SK-N-MC (cell line): ENCODE measurements around the gene MAZ.

Experiments used
- EZH2 ChIP-seq: fragments of 200-600 bp; sonication (generic); IDR thresholded peaks from one replicate; pipeline ENCODE4 v1.6.1; 2017; ENCODE audit warnings: antibody characterized with exemption
- FOXP2 ChIP-seq: optimal IDR thresholded peaks from 2 replicates; pipeline ENCODE3; 2011; ENCODE audit warnings: mild to moderate bottlenecking, moderate library complexity; ENCODE audit not compliant: insufficient read depth; ENCODE audit errors: extremely low read length, control extremely low read depth
- POLR2AphosphoS5 ChIP-seq: IDR thresholded peaks from 2 replicates; pipeline ENCODE4 v1.6.1; 2012; ENCODE audit warnings: mild to moderate bottlenecking, low read depth, low read length, borderline replicate concordance

DNA sequence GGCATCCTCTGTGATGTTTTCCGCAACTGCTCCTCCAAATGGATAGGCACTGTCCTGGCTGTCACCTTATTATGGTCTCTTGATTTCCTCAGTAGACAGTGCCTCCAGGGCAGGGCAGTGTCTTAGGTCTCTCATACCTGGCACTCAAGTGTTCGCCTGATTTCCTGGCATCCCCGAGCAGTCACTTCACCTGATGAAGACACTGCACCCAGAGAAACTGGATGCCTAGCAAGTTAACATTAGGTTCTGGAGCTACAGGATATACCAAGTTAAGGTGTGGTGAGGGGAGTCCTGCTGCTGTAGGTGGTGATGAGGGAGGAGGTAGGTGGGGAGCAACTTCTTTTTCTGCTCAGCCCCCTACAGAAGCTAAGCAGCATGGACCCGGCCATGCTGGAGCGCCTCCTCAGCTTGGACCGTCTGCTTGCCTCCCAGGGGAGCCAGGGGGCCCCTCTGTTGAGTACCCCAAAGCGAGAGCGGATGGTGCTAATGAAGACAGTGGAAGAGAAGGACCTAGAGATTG lies 3.9 kb upstream of the MAZ start:
- no peak for TF ChIP-seq EZH2
- no peak for TF ChIP-seq POLR2AphosphoS5
- TF ChIP-seq FOXP2, result no peak
